Stimulated activated CD8-positive, alpha-beta memory T cell treated with anti-CD3 and anti-CD28 coated beads, Interleukin-4, amount 100 ng/mL, for 48 hours (primary cell): ENCODE data around the gene PAX1.

Source experiments
- DNase-seq: peaks from one replicate; pipeline ENCODE4 v3.0.0-alpha.2; 2020

PAX1 gene

GRCh38 chr20:21741266-21741665 lies 35.8 kb downstream of the PAX1 start:
- DNase-seq, result no peak

GRCh38 chr20:21762646-21763045 lies 57.2 kb downstream of the PAX1 start:
- no peak for DNase-seq

GRCh38 chr20:21767200-21767738 lies 61.8 kb downstream of the PAX1 start:
- no peak for DNase-seq

- DNase-seq, result peak; percentile 32
Measured at GRCh38 chr20:21767739-21768223, 62.3 kb downstream of the PAX1 start.
